ENCODE results near the gene TXNRD3.

DNA sequence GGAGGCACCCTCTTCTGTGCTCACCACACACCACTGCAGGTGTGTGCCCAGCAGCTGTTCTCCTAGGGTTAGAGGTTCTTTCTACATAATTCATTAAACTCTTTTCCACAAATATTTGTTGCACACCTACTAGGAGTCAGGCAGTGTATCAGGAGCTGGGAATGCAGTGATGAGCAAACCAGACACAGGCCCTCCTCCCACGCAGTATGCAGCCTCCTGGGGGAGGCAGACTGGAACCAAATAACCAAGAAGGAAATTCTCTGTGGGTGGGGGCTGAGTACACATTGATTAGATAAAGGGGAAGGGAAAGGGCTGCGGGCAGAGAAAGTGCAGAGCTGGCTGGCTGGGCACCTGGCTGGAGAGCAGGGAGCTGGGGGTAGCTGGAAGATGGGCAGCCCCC lies 77.7 kb downstream of the TXNRD3 start:
- TF ChIP-seq POLR2A (IDR thresholded peaks at IDR 0.05) (no peak), CTCF (IDR thresholded peaks at IDR 0.05 in 8 of 11, conservative IDR thresholded peaks at IDR 0.05 in 3 of 11) (no peak), POLR2AphosphoS5 (IDR thresholded peaks at IDR 0.05) (no peak)

Data from spleen (tissue), 7 donors.